Neural cell (in vitro differentiated cells): ENCODE results near the gene MYOM1. TPM values are rescaled to one million over a fixed set of nuclear protein-coding genes. Genes with fewer than 3 reads are reported as not detected.

Source experiments
- H2AFZ ChIP-seq: fragments of 200-600, 300-800 bp; sonication (generic), shearing (Covaris generic); 2 replicates; pipeline ENCODE4 v1.6.0; 2014; ENCODE audit warnings: low read depth, mild to moderate bottlenecking, antibody characterized with exemption, low read length, moderate library complexity
- H3F3A ChIP-seq: fragments of 200-600 bp; shearing (Covaris generic); 2 replicates; pipeline ENCODE4 v1.6.1; 2016; ENCODE audit warnings: mild to moderate bottlenecking, moderate library complexity, mixed read lengths, antibody characterized with exemption, low read length; ENCODE audit not compliant: insufficient read depth, poor library complexity, severe bottlenecking
- H3K27ac ChIP-seq: fragments of 200-600, 300-800 bp; sonication (generic), shearing (Covaris generic); 2 replicates; pipeline ENCODE4 v1.5.1; 2014; ENCODE audit warnings: mild to moderate bottlenecking, low read length, moderate library complexity
- H3K27me3 ChIP-seq: fragments of 300-800, 200-600 bp; sonication (generic), shearing (Covaris generic); 2 replicates; pipeline ENCODE4 v1.6.0; 2014; ENCODE audit warnings: mild to moderate bottlenecking, low read depth, low read length, moderate library complexity; ENCODE audit not compliant: insufficient read depth
- H3K36me3 ChIP-seq: fragments of 300-800, 200-600 bp; sonication (generic), shearing (Covaris generic); 2 replicates; pipeline ENCODE4 v1.5.1; 2014; ENCODE audit warnings: mild to moderate bottlenecking, antibody characterized with exemption, low read length, moderate library complexity; ENCODE audit not compliant: insufficient read depth
- H3K4me2 ChIP-seq: fragments of 300-800, 200-600 bp; sonication (generic), shearing (Covaris generic); 2 replicates; pipeline ENCODE4 v1.6.0; 2014; ENCODE audit warnings: mild to moderate bottlenecking, low read length
- H3K4me3 ChIP-seq: fragments of 300-800, 200-600 bp; sonication (generic), shearing (Covaris generic); 2 replicates; pipeline ENCODE4 v1.5.1; 2014; ENCODE audit warnings: mild to moderate bottlenecking, low read length, moderate library complexity
- H3K79me2 ChIP-seq: fragments of 200-600 bp; shearing (Covaris generic); replicated peaks from 2 replicates; pipeline ENCODE4 v1.6.0; 2014; ENCODE audit warnings: mild to moderate bottlenecking, low read length, moderate library complexity; ENCODE audit not compliant: insufficient read depth
- H3K9ac ChIP-seq: fragments of 300-800, 200-600 bp; sonication (generic), shearing (Covaris generic); 2 replicates; pipeline ENCODE4 v1.6.1; 2016; ENCODE audit warnings: mild to moderate bottlenecking, low read length, mixed read lengths
- H3K9me2 ChIP-seq: fragments of 200-600 bp; shearing (Covaris generic); 2 replicates; pipeline ENCODE4 v1.6.1; 2016; ENCODE audit warnings: mild to moderate bottlenecking, low read length, mixed read lengths; ENCODE audit not compliant: insufficient read depth
- H3K9me3 ChIP-seq: fragments of 200-600, 300-800 bp; sonication (generic), shearing (Covaris generic); 2 replicates; pipeline ENCODE4 v1.6.1; 2016; ENCODE audit warnings: mild to moderate bottlenecking, mixed run types, low read length, moderate library complexity, mixed read lengths
- H4K20me1 ChIP-seq: fragments of 200-600 bp; shearing (Covaris generic); 2 replicates; pipeline ENCODE4 v1.6.1; 2016; ENCODE audit warnings: mild to moderate bottlenecking, mixed run types; ENCODE audit not compliant: insufficient read depth
- CTCF ChIP-seq: fragments of 450-650 bp; IDR thresholded peaks from 2 replicates; pipeline ENCODE4 v1.5.1; 2014; ENCODE audit warnings: antibody characterized with exemption, mild to moderate bottlenecking, moderate library complexity; ENCODE audit not compliant: poor library complexity, severe bottlenecking
- EP300 ChIP-seq: fragments of 450-650 bp; conservative IDR thresholded peaks from 2 replicates; pipeline ENCODE4 v1.6.1; 2014; ENCODE audit warnings: antibody characterized with exemption, mild to moderate bottlenecking, moderate library complexity; ENCODE audit not compliant: poor library complexity, severe bottlenecking
- EZH2 ChIP-seq: fragments of 200-600, 300-800 bp; shearing (Covaris generic), sonication (generic); IDR thresholded peaks from 2 replicates; pipeline ENCODE4 v1.6.1; 2014; ENCODE audit warnings: antibody characterized with exemption, low read length, borderline replicate concordance, mild to moderate bottlenecking; ENCODE audit not compliant: insufficient read depth, poor library complexity, severe bottlenecking
- MXI1 ChIP-seq: fragments of 450-650 bp; conservative IDR thresholded peaks from 2 replicates; pipeline ENCODE4 v1.6.1; 2014; ENCODE audit warnings: antibody characterized with exemption, mild to moderate bottlenecking; ENCODE audit not compliant: poor library complexity, severe bottlenecking
- POLR2AphosphoS5 ChIP-seq: IDR thresholded peaks from 2 replicates; pipeline ENCODE4 v1.6.1; 2012
- RAD21 ChIP-seq: fragments of 450-650 bp; conservative IDR thresholded peaks from 2 replicates; pipeline ENCODE4 v1.6.1; 2014; ENCODE audit warnings: antibody characterized with exemption, mild to moderate bottlenecking, moderate library complexity
- REST ChIP-seq: IDR thresholded peaks from 2 replicates; pipeline ENCODE4 v1.6.1; 2012; ENCODE audit warnings: borderline replicate concordance
- SMC3 ChIP-seq: fragments of 450-650 bp; conservative IDR thresholded peaks from 2 replicates; pipeline ENCODE4 v1.6.1; 2014; ENCODE audit warnings: antibody characterized with exemption, mild to moderate bottlenecking, moderate library complexity; ENCODE audit not compliant: poor library complexity
- TAF1 ChIP-seq: IDR thresholded peaks from 2 replicates; pipeline ENCODE4 v1.6.1; 2012; ENCODE audit warnings: low read depth
- polyA plus RNA-seq: library from polyadenylated mRNA; depleted of rRNA; stranded (reverse); fragments of >200 nt; gene quantifications from 2 replicates; pipeline ENCODE4 v1.2.3, GENCODE V29; 2014

MYOM1 gene
- polyA plus RNA-seq, 1 donor from 2014 or later = 1.7 TPM

- no peak for TF ChIP-seq TAF1
These were observed 119.2 kb downstream of the MYOM1 start (continued) for GRCh38 chr18:3100498-3101132.

- H3K79me2 ChIP-seq = no peaks in the 10 kb centered on the region
- no peak overlapping the region for H3K27ac ChIP-seq
- TF ChIP-seq MXI1 = no peak
- no peak for TF ChIP-seq POLR2AphosphoS5
- no peak for TF ChIP-seq RAD21
- TF ChIP-seq SMC3 = no peak
- no peak for TF ChIP-seq EP300
- TF ChIP-seq REST = no peak
- no peak for TF ChIP-seq CTCF
- no peak for TF ChIP-seq TAF1
- no peak for TF ChIP-seq EZH2
These were observed 120.4 kb downstream of the MYOM1 start for GRCh38 chr18:3099327-3099726.

GRCh38 chr18:3097082-3097481 is 122.7 kb downstream of the MYOM1 start:
- no peak overlapping the region for H3K27ac ChIP-seq
- H3K79me2 ChIP-seq = no peaks in the 10 kb centered on the region
- no peaks in the 10 kb centered on the region for H3F3A ChIP-seq
- no peak for TF ChIP-seq POLR2AphosphoS5
- no peak for TF ChIP-seq REST
- TF ChIP-seq SMC3 = no peak
- TF ChIP-seq RAD21 = no peak
- TF ChIP-seq EP300 = no peak
- TF ChIP-seq TAF1 = no peak
- no peak for TF ChIP-seq EZH2
- TF ChIP-seq CTCF = no peak
- no peak for TF ChIP-seq MXI1
- H2AFZ ChIP-seq = no peak overlapping the region
- H3K4me2 ChIP-seq = no peak overlapping the region
- no peak overlapping the region for H3K9ac ChIP-seq
- no peaks in the 10 kb centered on the region for H3K9me2 ChIP-seq
- H3K27me3 ChIP-seq = no peaks in the 10 kb centered on the region
- H3K4me3 ChIP-seq = no peak overlapping the region
- H4K20me1 ChIP-seq = no peaks in the 10 kb centered on the region
- H3K9me3 ChIP-seq = no peaks in the 10 kb centered on the region
- H3K36me3 ChIP-seq = no peaks in the 10 kb centered on the region

More at GRCh38 chr18:3099327-3099726, 120.4 kb downstream of the MYOM1 start:
- no peaks in the 10 kb centered on the region for H4K20me1 ChIP-seq
- no peaks in the 10 kb centered on the region for H3K36me3 ChIP-seq
- no peak overlapping the region for H2AFZ ChIP-seq
- no peaks in the 10 kb centered on the region for H3K9me2 ChIP-seq
- H3K4me2 ChIP-seq = no peak overlapping the region
- H3K27me3 ChIP-seq = no peaks in the 10 kb centered on the region
- no peaks in the 10 kb centered on the region for H3F3A ChIP-seq
- no peak overlapping the region for H3K4me3 ChIP-seq
- H3K9ac ChIP-seq = no peak overlapping the region
- H3K9me3 ChIP-seq = no peaks in the 10 kb centered on the region
